ACC112 (cell line): ENCODE data around the gene AP1G1.

ENCODE experiments used
- H2AFZ ChIP-seq: fragments of 200-600 bp; sonication (generic); one replicate; pipeline ENCODE4 v1.6.0; 2017; ENCODE audit warnings: antibody characterized with exemption, low read length; ENCODE audit not compliant: unreplicated experiment
- H3K27ac ChIP-seq: fragments of 200-600 bp; sonication (generic); 2 replicates; pipeline ENCODE4 v1.5.1; 2014; ENCODE audit warnings: low read depth, mild to moderate bottlenecking, antibody characterized with exemption, low read length, moderate library complexity
- H3K27me3 ChIP-seq: fragments of 200-600 bp; sonication (generic); 2 replicates; pipeline ENCODE4 v1.6.1; 2014; ENCODE audit warnings: mild to moderate bottlenecking, antibody characterized with exemption, low read length, moderate library complexity, mixed read lengths; ENCODE audit not compliant: insufficient read depth
- H3K36me3 ChIP-seq: fragments of 200-600 bp; sonication (generic); 2 replicates; pipeline ENCODE4 v1.6.1; 2016; ENCODE audit warnings: mild to moderate bottlenecking, antibody characterized with exemption, low read length, moderate library complexity, mixed read lengths; ENCODE audit not compliant: insufficient read depth
- H3K4me1 ChIP-seq: fragments of 200-600 bp; sonication (generic); one replicate; pipeline ENCODE4 v1.6.1; 2016; ENCODE audit warnings: low read length, mixed read lengths; ENCODE audit not compliant: insufficient read depth, unreplicated experiment, control insufficient read depth
- H3K4me3 ChIP-seq: fragments of 200-600 bp; sonication (generic); 2 replicates; pipeline ENCODE4 v1.5.1; 2014; ENCODE audit warnings: mild to moderate bottlenecking, low read depth, low read length
- H3K79me2 ChIP-seq: fragments of 200-600 bp; sonication (generic); one replicate; pipeline ENCODE4 v1.6.0; 2016; ENCODE audit warnings: low read length; ENCODE audit not compliant: control insufficient read depth, unreplicated experiment, insufficient read depth

AP1G1 gene

GRCh38 chr16:71808593-71809459, at the start of gene AP1G1:
TSS of gene AP1G1 (minus strand) at chr16:71808834. CDS start at chr16:71789479, 19,355 bp downstream.
- Histone ChIP-seq H3K4me3 (peak within 1 kb of the TSS; percentile 98), H3K79me2 (peaks cover 47% of the 10 kb centered on the region), H2AFZ (peak within 1 kb of the TSS; percentile 99), H3K27me3 (no peaks in the 10 kb centered on the region), H3K27ac (peak within 1 kb of the TSS; percentile 97), H3K36me3 (no peaks in the 10 kb centered on the region), H3K4me1 (peaks cover 8% of the 10 kb centered on the region)

GRCh38 chr16:71855937-71856662, 47.5 kb upstream of the AP1G1 start:
- H3K4me3 ChIP-seq: no peak overlapping the region
- no peaks in the 10 kb centered on the region for H3K27me3 ChIP-seq
- no peaks in the 10 kb centered on the region for H3K4me1 ChIP-seq
- no peak overlapping the region for H3K27ac ChIP-seq
- no peak overlapping the region for H2AFZ ChIP-seq
- H3K79me2 ChIP-seq: peaks cover 6% of the 10 kb centered on the region
- H3K36me3 ChIP-seq: 0 out of 2 replicates have a peak, but pooled peaks cover 3% of the 10 kb centered on the region

- Histone ChIP-seq H3K36me3 (0 out of 2 replicates have a peak, but pooled peaks cover 3% of the 10 kb centered on the region), H3K79me2 (peaks cover 6% of the 10 kb centered on the region), H3K27ac (no peak overlapping the region), H3K27me3 (no peaks in the 10 kb centered on the region), H2AFZ (no peak overlapping the region), H3K4me1 (no peaks in the 10 kb centered on the region), H3K4me3 (no peak overlapping the region)
Observed at GRCh38 chr16:71854369-71854948, 45.8 kb upstream of the AP1G1 start.

GRCh38 chr16:71853413-71853812, 44.8 kb upstream of the AP1G1 start:
- Histone ChIP-seq H3K4me1 (no peaks in the 10 kb centered on the region), H3K27ac (no peak overlapping the region), H3K4me3 (no peak overlapping the region), H3K79me2 (peaks cover 9% of the 10 kb centered on the region), H3K27me3 (no peaks in the 10 kb centered on the region), H3K36me3 (peaks cover 3% of the 10 kb centered on the region; the same call in 1 of the 2 replicates), H2AFZ (no peak overlapping the region)

- Histone ChIP-seq H3K79me2 (peaks cover 17% of the 10 kb centered on the region), H2AFZ (no peak overlapping the region), H3K4me1 (peaks cover under 1% of the 10 kb centered on the region), H3K27ac (no peak overlapping the region), H3K27me3 (no peaks in the 10 kb centered on the region), H3K4me3 (no peak overlapping the region), H3K36me3 (peaks cover 3% of the 10 kb centered on the region; the same call in 1 of the 2 replicates)
Observed at GRCh38 chr16:71852561-71852960, 43.9 kb upstream of the AP1G1 start.

- Histone ChIP-seq H3K36me3 (peaks cover 3% of the 10 kb centered on the region; the same call in 1 of the 2 replicates), H3K4me3 (no peak overlapping the region), H3K79me2 (peaks cover 21% of the 10 kb centered on the region), H2AFZ (no peak overlapping the region), H3K4me1 (peaks cover 5% of the 10 kb centered on the region), H3K27me3 (no peaks in the 10 kb centered on the region), H3K27ac (no peak overlapping the region)
Observed at GRCh38 chr16:71852158-71852557, 43.5 kb upstream of the AP1G1 start.

- Histone ChIP-seq H3K27me3 (no peaks in the 10 kb centered on the region), H3K4me3 (no peak overlapping the region), H3K27ac (no peak overlapping the region), H3K36me3 (peaks cover 3% of the 10 kb centered on the region; the same call in 1 of the 2 replicates), H2AFZ (no peak overlapping the region), H3K4me1 (peaks cover 9% of the 10 kb centered on the region), H3K79me2 (peaks cover 25% of the 10 kb centered on the region)
Observed at GRCh38 chr16:71851746-71852145, 43.1 kb upstream of the AP1G1 start.

GRCh38 chr16:71848622-71849021, 40.0 kb upstream of the AP1G1 start:
- H2AFZ ChIP-seq: no peak overlapping the region
- H3K27ac ChIP-seq: no peak overlapping the region
- H3K4me1 ChIP-seq: peaks cover 10% of the 10 kb centered on the region
- peaks cover 29% of the 10 kb centered on the region for H3K79me2 ChIP-seq
- H3K36me3 ChIP-seq: no peaks in the 10 kb centered on the region; the same call in 1 of the 2 replicates
- no peaks in the 10 kb centered on the region for H3K27me3 ChIP-seq
- H3K4me3 ChIP-seq: no peak overlapping the region

- H3K27me3 ChIP-seq: no peaks in the 10 kb centered on the region
- H2AFZ ChIP-seq: no peak overlapping the region
- H3K36me3 ChIP-seq: no peaks in the 10 kb centered on the region; the same call in 1 of the 2 replicates
- H3K27ac ChIP-seq: no peak overlapping the region
- H3K4me3 ChIP-seq: peak overlapping the region; percentile 92
- H3K4me1 ChIP-seq: peaks cover 10% of the 10 kb centered on the region
- H3K79me2 ChIP-seq: peaks cover 29% of the 10 kb centered on the region
Observed at GRCh38 chr16:71847096-71847495, 38.5 kb upstream of the AP1G1 start.

- H3K27ac ChIP-seq: no peak overlapping the region
Observed at GRCh38 chr16:71846431-71846830, 37.8 kb upstream of the AP1G1 start.

More at GRCh38 chr16:71846431-71846830, 37.8 kb upstream of the AP1G1 start:
- Histone ChIP-seq H2AFZ (peak overlapping the region; percentile 35), H3K4me1 (peaks cover 10% of the 10 kb centered on the region), H3K4me3 (peak overlapping the region; percentile 92), H3K79me2 (peaks cover 29% of the 10 kb centered on the region), H3K27me3 (no peaks in the 10 kb centered on the region), H3K36me3 (no peaks in the 10 kb centered on the region; the same call in 1 of the 2 replicates)
